GM12892 (cell line): ENCODE results near the gene INHBC.

Source experiments
- POLR2A ChIP-seq: IDR thresholded peaks from 2 replicates; pipeline ENCODE4 v1.6.1; 2011; ENCODE audit warnings: low read depth, low read length, control low read depth
- POLR2AphosphoS5 ChIP-seq: IDR thresholded peaks from 2 replicates; pipeline ENCODE4 v1.6.1; 2011; ENCODE audit warnings: low read depth, low read length, control low read depth

- TF ChIP-seq POLR2A: no peak
- TF ChIP-seq POLR2AphosphoS5: no peak; the same call in 1 of the 2 replicates
These were observed 32.8 kb downstream of the INHBC start for GRCh38 chr12:57467212-57467874.
